HuH-7 (cell line): ENCODE data around the gene WDR83.
A peak's percentile ranks its signal among the peaks of the same experiment; 100 is the strongest.
"Not testable (repeated sequence)": the region's sequence is repeated elsewhere in the genome, so short reads cannot be mapped to it uniquely, and the experiment has no call there.

ENCODE experiments used
- DNase-seq: peaks from one replicate; pipeline ENCODE4 v3.0.0; 2011; ENCODE audit warnings: low spot score

The WDR83 gene

DNA sequence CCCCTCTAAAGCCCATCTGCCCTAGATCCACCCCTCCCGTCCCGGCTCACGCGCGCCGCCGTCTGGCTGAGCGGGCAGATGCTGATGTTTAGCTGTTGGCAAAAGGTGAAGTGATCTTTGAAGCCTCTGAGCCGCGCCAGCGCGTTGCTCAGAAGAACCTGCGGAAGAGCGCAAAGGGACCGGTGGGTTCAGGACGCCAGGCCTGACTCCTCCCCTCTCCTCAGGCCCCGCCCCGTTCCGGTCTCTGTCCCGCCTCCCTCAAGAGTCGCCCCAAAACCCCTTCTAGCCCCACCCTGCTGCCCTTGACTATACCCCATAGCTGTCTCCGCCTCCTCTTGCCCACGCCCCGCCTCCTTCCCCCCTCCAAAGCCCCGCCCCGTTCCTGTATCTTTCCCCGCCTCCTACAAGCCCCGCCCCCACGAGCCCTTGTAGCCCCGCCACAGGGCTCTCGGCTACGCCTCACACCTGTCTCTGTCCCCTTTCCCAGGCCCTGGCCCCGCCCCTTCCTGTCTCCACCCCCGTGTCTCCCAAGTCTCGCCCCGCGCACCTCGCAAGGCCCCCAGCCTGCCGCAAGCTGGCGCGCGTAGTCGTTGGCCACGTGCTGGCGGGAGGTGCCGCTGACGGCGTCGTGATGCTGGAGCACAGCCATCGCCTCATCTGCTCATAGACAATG, 9.6 kb upstream of the WDR83 start:
- no peak for DNase-seq

DNA sequence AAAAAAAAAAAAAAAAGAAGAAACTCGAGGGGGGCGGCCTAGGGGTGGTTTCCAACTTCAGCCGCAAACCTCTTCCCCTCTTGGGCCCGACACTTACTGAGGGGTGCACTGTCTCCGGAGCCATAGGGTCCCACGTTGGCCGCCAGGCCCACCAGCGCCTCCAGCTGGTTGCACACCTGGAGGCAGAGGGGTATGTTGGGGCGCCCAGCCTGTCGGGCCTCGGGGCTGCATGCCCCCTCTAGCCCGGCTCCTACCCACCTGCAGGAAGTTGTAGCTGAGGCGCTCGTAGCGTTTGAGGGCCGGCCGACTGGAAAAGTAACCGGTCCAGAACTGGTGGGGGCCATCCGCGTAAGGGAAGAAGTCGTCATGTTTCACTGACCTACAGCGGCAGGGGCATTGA, 8.6 kb upstream of the WDR83 start:
- no peak for DNase-seq

DNA sequence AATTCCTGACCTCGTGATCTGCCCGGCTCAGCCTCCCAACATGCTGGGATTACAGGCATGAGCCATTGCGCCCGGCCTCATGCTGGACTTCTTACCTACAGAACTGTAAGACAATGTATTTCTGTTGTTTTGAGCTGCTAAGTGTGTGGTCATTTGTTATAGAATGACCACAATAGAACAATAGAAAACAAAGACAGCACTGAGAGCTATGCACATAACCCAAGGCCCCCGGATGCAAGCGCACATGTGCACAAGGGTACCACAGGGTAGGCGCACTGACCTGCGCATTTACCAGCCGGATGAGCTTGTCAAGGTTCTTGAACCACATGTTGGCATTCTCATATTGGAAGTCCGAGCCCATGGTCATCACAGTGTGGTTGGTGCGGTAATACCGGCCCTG, 5.6 kb upstream of the WDR83 start:
- DNase-seq = no peak

DNA sequence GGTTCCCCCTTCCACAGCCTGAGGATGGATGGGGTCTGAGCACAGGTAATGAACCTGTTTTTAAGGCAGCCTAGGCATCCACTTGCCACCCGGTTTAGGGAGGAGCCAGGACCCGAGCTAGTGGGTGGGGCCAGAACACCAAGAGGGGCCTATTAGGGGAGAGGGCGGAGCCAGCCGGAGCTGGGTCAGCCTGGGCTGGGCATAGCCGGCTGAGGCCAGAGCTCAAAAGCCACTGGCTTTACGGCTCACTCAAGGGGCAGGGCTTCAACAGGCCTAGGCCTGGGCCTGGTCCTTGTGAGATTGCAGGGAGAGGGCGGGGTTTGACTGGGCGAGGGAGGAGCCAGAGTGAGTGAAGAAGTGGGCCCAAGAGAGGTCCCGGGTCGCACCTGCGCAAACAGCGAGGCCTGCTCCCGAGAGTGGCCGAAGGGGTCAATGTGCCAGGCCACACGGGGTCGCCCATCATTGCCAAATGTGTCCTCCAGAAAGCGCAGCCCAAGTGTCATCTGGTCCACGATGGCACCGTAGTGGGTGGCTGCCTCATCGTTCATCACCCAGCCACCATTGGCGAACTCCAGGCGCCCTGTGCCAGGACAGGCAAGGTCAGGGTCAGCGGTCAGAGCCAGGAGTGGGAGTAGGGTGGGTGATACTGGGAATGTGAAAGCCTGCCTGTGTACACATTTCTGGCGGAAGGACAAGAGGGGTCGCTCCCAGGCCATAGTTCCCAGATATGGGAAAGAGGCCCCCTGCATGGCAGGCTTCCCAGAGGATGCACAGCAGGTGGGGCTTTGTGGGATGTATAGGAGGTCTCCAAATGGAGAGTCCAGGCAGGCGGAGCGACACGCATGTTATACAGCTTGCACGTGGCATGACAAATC, 2.0 kb upstream of the WDR83 start:
- no peak for DNase-seq

DNA sequence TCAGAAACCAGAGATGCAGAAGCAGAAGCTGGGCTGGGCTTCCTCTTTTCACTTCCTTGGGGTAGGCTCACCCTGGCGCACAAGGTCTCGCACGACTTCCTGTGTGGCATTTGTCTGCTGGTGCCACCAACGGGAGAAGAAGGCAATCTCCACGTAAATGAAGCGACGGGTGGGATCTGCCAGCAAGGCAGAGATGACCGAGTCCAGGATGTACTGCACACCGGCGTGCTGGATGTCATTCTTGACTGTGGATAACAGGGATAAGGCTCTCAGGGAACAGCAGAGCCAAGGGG, 1.4 kb upstream of the WDR83 start:
- DNase-seq = no peak

DNA sequence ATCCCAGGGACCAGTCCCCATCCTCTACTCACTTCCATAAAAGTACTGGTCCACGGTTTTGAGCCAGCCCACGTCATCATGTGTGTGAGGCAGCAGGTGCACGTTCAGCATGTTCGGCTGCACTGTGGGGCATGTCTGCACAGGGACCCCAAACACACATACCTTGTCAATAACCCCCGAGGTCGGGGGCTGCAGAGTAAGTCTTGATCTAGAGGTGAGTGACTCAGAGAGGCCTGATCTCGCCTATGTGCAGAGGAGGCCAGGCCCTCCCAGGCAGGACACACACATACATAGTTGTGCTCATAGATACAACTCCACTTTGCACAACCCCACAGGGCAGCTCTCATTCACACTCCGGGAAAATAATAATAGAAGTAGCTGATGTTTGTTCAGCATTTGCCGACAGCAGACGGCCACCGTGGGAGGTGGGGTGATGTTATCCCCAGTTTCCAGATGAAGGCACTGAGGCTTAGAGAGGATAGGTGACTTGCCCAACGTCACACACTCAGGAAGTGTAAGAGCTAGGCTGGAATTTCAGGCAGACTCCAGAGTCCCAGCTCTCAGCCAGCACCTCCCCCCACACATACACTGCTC, 839 bp upstream of the WDR83 start:
- no peak for DNase-seq

DNA sequence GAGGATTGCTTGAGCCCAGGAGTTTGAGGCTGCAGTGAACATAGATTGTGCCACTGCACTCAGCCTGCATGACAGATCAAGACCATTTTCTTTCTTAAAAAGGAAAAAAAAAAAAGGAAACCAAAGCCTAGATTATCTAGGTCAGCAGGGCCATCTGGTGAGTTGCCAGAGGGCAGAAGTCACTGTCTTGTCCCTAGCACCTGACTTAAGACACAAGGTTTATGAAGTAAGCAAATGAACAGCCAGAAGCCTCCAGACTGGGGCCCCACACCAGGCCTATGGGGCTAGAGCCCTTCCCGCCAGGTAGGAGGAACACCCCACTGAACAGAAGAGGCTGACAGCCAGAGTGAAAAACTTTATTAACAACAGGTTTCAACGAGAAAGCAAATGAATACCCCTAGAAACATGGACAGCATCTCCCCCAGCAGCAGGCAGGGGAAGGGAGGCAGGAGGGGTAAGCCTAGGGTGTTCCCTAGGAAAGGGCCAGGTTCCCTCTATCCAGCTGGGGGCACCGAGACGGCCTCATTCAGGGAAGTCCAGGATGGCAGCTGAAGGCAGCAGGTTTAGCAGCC, 1.2 kb downstream of the WDR83 start:
- DNase-seq = no peak

DNA sequence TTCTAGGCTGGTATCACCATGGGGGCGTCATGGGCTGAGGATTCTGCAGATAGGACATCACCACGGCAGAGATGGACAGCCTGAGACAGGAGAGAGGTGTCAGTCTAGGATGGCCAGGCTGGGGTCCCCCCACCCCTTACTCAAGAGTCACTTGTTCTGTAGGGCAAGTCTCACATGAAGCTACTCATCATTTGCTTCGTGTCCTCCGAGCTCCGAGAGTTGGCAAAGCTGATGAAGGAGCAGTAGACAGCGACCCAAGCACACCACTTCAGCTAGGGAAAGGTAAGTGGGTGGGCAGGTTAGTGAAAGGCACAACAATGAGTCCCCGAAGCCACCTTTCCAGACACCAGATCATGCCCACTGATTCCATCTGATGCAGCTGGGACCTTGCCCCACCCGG, 1.7 kb downstream of the WDR83 start:
- no peak for DNase-seq

DNA sequence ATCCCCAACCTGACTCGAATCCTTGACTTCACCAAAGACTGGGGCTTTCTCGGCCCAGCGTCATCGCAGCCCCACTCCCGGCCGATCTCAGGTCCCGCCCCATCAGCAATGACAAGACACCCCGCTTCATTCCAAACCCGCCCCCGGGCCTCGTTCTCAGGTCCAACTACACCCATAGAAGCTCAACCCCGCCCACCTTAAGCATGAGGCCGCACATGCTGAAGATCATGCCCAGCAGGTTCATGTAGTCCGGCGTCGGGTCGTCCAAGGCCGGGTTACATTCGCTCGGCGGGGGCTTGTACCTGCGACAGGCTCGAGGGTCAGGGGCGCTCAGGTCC, 2.3 kb downstream of the WDR83 start:
- DNase-seq = no peak

DNA sequence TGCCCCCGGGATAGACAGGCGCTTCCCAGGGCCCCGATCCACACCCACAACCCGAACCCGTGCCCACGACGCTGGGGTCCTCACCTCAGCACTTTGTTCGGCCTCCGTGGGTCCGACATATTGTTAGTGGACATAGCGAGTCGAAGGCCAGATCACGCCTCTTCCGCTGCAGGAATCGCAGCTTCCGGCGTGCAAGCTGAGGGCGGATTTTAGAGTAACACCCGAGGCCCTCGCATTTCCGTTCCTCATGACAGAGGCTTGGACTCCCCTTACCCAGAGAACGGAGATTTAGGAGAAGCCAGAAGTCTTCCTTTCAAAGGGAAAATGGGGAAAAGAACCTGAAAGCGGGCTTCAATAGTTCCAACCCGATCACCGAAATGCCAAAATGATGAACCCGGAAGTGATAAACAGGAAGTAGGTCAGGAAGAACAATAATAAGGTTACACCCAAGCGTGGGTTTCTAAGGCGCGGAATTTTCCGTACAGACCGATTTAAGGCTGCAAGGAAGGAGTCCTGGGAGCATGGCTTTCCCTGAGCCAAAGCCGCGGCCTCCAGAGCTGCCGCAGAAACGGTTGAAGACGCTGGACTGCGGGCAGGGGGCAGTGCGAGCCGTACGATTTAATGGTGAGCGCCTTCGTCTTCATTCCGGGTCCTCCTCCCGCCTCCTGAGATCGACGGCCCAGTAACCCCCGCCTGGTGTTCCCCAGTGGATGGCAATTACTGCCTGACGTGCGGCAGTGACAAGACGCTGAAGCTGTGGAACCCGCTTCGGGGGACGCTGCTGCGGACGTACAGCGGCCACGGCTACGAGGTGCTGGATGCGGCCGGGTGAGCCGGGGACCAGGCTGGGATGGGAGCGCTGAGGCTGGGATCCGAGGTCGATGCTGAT, 2.9 kb downstream of the WDR83 start:
- DNase-seq = peak; percentile 72

DNA sequence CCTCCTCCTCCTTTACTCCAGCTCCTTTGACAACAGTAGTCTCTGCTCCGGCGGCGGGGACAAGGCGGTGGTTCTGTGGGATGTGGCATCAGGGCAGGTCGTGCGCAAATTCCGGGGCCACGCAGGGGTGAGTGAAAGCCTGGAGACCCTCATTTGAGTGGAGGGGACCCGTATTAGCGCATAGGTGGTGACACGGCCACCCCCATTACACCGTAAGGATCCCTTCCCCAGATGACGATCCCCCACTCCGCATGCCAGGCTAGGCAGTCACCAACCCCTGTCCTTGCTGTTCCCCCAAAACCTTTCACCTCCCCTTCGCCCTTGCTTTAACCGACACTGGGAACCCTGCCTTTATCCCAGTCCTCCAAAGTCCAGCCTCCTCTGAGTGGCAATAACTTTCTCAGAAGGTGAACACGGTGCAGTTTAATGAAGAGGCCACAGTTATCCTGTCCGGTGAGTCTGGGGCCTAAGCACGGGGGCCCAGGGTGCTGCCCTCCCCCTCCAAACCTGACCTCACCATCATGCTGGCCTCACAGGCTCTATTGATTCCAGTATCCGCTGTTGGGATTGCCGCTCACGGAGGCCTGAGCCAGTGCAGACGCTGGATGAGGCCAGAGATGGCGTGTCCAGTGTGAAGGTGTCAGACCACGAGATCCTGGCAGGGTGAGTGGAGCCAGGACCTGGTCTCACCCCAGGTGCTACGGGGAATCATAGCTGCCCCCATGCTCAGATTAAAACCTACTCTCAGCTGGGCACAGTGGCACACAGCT, 3.7 kb downstream of the WDR83 start:
- no peak for DNase-seq

DNA sequence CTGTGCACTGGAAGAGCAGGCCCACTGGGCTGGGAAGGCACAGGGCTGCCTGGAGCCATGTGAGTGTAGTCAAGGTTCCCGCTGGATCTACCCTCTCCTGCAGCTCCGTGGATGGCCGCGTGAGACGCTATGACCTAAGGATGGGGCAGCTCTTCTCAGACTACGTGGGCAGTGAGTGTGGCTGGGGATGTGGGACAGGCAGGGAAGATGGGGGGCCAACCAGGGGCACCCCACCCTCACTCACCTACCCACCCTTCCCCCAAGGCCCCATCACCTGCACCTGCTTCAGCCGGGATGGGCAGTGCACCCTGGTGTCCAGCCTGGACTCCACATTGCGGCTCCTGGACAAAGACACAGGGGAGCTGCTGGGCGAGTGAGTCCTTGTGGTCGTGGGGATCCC, 6.1 kb downstream of the WDR83 start:
- no peak for DNase-seq

DNA sequence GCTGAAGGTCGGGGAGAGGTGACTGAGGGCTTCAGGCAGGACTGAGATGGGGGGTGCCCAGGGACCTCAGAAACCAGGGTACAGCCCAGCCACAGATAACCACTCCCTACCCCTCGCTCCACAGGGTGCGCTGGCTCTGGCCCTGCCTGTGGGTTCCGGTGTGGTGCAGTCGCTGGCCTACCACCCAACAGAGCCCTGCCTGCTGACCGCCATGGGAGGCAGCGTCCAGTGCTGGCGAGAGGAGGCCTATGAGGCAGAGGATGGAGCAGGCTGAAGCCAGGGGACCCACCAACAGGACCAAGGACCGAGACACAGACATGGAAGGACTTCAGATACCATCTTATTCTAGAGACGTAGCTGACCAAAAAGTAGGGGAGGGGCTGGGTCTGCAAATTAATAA, 8.8 kb downstream of the WDR83 start:
- no peak for DNase-seq

DNA sequence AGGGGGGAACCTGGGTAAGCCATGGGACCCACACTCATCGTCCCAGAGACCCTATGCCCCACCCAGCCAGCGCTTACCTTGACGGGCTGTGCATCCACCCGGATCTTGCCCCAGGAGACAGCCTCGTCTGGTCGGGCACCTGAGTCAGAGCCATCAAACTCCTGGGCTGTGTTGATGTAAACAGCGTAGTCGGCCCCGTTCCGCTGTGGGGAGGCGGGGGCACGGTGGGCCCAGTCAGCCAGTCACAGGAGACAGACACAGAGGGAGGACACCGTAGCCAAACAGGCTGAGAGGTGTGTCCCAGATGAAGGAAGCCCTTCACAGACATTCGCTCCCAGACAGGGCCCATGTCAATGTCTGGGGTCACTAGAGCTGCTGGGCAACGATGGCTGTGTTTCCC, 9.3 kb downstream of the WDR83 start:
- DNase-seq = no peak

DNA sequence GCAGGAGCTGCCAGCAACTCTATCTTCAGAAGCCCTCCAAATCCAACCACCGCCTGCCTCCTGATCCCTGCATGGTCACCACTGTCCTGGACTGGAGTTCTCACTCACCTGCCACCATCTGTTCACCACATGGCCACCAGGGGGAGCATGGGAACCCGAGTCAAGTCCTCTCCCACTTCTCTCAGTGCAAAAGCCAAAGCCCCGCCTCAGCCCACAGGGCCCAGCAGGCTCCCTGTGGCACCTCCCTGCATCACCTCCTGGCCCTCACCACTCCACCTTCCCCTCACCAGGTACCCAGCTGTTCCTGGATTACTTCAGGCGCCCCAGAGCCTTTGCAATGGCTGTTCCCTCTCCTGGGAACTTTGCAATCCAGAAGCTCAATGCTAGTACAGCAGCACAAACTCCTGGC, 9.8 kb downstream of the WDR83 start:
- DNase-seq = peak; percentile 87

DNA sequence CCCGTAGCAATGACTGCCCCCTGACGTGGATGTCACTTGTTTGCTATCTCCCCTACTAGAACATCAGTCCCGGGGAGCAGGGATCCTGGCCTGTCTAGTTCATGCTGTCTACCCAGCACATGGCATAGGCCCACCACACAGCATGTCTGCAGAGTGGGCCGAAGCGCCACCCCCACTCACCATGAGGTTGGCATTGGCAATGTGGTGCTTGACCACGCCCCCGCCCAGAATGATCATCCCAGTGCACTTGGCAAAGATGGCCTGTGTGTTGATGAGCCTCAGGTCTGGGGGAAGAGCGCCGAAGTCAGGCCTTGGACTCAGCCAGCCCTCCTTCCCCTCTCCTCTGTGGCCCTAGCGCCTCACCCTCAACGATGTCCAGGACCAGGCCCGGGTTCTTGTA, 10.3 kb downstream of the WDR83 start:
- no peak for DNase-seq

DNA sequence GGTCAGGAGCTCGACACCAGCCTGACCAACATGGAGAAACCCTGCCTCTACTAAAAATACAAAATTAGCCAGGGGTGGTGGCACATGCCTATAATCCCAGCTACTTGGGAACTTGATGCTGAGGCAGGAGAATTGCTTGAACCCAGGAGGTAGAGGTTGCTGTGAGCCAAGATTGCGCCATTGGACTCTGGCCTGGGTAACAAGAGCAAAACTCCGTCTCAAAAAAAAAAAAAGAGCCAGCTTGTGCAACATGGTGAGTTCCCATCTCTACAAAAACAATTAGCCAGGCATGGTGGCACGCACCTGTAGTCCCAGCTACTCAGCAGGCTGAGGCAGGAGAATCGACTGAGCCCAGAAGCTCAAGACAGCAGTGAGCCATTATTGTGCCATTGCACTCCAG, 11.4 kb downstream of the WDR83 start:
- DNase-seq = not testable (repeated sequence)

DNA sequence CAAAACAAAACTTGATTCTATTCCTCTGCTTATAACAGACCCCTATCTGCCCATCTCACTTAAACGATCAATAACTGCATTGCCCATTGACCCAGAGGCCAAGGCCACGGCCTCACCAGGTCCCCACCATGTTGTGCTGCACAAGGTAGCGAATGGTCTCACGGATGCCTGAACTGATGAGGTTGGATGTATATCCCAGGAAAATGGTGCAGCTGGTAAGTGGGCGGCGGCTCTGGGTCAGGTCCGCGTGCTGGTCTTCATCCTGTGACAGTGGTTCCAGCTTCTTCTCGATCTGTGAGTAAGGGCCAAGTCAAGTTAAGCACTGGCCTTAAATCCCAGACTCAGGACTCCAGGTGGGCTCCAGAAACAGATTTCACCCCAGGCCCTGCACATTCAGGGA, 13.4 kb downstream of the WDR83 start:
- DNase-seq = no peak

DNA sequence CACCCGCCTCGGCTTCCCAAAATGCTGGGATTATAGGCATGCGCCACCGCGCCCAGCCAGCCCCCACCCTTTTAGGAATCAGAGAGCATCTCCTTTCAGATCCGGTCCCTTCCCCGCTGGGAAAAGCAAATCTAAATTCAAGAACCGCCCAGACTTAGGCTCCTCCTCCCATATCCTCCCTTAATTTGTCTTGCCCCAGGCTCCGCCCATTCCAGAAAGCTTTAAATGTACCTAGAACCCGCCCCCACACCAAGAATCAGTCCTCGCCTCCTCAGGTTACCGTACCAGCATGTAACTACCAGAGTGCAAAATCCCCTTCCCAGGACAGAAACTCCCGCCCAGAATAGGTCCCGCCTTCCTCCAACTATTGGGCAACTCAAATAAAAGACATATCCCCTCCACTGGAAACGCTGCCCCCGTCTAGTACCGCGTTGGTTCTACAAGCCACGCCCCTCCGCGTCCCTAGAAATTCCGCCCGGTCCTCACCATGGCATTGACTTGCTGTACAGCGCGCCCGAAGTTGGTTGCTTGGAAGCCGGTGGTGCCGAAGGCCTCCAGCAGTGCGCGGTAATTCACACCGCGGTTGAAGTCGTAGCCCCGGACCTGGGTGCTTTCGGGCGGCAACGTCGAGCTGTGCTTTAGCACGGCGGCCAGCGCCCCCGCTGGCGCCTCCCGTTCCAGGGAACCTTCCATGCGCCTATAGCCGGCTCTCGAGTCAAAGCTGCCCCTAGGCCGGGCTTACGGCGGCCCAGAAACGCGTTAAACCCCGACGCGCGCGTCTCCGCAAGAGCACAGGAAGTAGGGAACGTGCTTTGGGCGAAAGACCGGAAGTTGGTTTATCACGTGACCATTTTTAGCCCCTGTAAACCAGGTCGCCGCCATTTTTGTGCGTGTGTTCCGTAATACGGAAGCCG, 14.7 kb downstream of the WDR83 start, which contains the start of gene DHPS:
DHPS (minus strand) TSS at position 807 of the 914 bp plus-strand sequence; CDS start at position 693, 114 bp downstream.
- DNase-seq = peak; percentile 88

DNA sequence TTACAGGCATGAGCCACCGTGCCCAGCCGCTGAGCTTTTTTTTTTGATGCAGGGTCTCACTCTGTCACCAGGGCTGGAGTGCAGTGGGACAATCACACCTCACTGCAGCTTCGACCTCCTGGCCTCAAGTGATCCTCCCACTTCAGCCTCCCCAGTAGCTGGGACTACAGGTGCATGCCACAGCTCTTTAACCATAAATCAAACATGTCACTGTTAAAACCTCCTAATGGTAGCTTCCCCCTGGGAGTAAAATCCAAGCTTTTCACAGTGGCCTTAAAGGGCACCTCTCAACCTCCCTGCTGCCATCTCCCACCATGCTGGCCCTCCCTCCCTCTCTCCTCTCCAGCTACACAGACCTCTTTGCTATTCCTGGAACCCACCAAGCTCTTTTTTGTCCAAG, 19.2 kb downstream of the WDR83 start:
- DNase-seq = no peak
